Urinary bladder (tissue), 4 donors: Measurements from ENCODE around the gene GAPDH. TPM values are rescaled to one million over a fixed set of nuclear protein-coding genes. Genes with fewer than 3 reads are reported as not detected.
"Not testable (repeated sequence)": the region's sequence is repeated elsewhere in the genome, so short reads cannot be mapped to it uniquely, and the experiment has no call there.

Source experiments
- DNase-seq: peaks from one replicate; pipeline ENCODE4 v3.0.0-alpha.2; 2015; ENCODE audit errors: extremely low spot score
- H3K27ac ChIP-seq: one replicate; pipeline ENCODE4 v1.5.1; 2013; ENCODE audit warnings: low read depth, mild to moderate bottlenecking, moderate library complexity
- H3K36me3 ChIP-seq: one replicate; pipeline ENCODE4 v1.6.1; 2013; ENCODE audit warnings: mild to moderate bottlenecking, moderate library complexity; ENCODE audit not compliant: insufficient read depth
- H3K4me1 ChIP-seq: one replicate; pipeline ENCODE4 v1.6.1; 2013; ENCODE audit warnings: mild to moderate bottlenecking, moderate library complexity; ENCODE audit not compliant: insufficient read depth
- H3K4me3 ChIP-seq: one replicate; pipeline ENCODE4 v1.5.1; 2013; ENCODE audit warnings: low read depth, low read length
- WGBS: extraction: QIAGEN DNeasy Blood & Tissue Kit; methylation state at CpG from one replicate; pipeline ENCODE4 v1.1.7; 2013; 5-methylcytosine and 5-hydroxymethylcytosine counted together
- polyA plus RNA-seq: library from polyadenylated mRNA; stranded (reverse); fragments of 200-250 nt; gene quantifications from one replicate; pipeline ENCODE4 v1.2.3, GENCODE V29; 2013
- total RNA-seq: library from RNA; depleted of rRNA; stranded (reverse); fragments of >200 nt; gene quantifications from one replicate; pipeline ENCODE4 v1.2.3, GENCODE V29; 2014
- donor health status: healthy with polysubstance abuse.
- donor health status: healthy.

The GAPDH gene
- total RNA-seq (1,141 TPM), polyA plus RNA-seq (3,231 TPM)

DNA sequence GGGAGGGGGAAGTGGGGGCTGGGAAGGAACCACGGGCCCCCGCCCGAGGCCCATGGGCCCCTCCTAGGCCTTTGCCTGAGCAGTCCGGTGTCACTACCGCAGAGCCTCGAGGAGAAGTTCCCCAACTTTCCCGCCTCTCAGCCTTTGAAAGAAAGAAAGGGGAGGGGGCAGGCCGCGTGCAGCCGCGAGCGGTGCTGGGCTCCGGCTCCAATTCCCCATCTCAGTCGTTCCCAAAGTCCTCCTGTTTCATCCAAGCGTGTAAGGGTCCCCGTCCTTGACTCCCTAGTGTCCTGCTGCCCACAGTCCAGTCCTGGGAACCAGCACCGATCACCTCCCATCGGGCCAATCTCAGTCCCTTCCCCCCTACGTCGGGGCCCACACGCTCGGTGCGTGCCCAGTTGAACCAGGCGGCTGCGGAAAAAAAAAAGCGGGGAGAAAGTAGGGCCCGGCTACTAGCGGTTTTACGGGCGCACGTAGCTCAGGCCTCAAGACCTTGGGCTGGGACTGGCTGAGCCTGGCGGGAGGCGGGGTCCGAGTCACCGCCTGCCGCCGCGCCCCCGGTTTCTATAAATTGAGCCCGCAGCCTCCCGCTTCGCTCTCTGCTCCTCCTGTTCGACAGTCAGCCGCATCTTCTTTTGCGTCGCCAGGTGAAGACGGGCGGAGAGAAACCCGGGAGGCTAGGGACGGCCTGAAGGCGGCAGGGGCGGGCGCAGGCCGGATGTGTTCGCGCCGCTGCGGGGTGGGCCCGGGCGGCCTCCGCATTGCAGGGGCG is at the start of gene GAPDH:
TSS of gene GAPDH (plus strand) at position 595 of the 772 bp plus-strand sequence. CDS start 316 bp downstream, outside the sequence.
- WGBS: under 1% methylated on average over 62 of the region's 62 CpGs
- H3K27ac ChIP-seq: peak within 1 kb of the TSS; percentile 93

DNA sequence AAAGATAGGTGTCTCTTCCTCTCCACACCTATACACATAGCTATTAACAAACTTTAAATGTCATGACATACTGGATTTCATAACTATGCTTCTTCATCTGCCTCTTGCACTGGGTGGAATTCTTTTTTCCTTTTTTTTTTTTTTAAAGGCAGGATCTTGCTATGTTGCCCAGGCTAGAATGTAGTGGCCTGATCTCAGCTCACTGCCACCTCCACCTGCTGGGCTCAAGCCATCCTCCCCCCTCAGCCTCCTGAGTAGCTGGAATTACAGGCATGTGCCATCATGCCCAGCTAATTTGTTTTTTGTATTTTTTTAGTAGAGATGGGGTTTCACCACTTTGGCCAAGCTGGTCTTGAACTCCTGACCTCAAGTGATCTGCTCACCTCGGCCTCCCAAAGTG is 46.1 kb upstream of the GAPDH start:
- Histone ChIP-seq H3K4me3 (no peak overlapping the region), H3K4me1 (no peaks in the 10 kb centered on the region), H3K27ac (no peak overlapping the region), H3K36me3 (no peaks in the 10 kb centered on the region)
- no peak for DNase-seq
- 81% methylated on average over 1 of the region's 1 CpG for WGBS

More for the DNA sequence above, at the start of gene GAPDH:
- peak within 1 kb of the TSS; percentile 83 for H3K4me3 ChIP-seq
- H3K4me1 ChIP-seq: no peaks in the 10 kb centered on the region
- DNase-seq: peak; percentile 96
- no peaks in the 10 kb centered on the region for H3K36me3 ChIP-seq

DNA sequence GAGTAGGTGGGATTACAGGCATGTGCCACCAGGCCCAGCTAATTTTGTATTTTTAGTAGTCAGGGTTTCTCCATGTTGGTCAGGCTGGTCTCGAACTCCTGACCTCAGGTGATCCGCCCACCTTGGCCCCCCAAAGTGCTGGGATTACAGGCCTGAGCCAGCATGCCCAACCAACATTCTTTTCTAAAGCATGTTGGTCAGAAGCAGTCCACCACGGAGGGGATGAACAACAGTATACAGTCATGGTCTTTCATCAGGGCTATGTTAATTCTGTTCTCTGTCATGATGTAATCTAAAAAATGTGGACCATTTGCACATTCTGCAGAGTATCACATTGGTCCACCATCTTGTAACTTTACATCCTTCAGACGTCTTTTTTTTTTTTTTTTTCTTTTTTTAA is 44.9 kb upstream of the GAPDH start:
- Histone ChIP-seq H3K4me3 (no peak overlapping the region), H3K27ac (no peak overlapping the region), H3K4me1 (no peaks in the 10 kb centered on the region), H3K36me3 (no peaks in the 10 kb centered on the region)
- no peak for DNase-seq
- WGBS: 63% methylated on average over 4 of the region's 4 CpGs

DNA sequence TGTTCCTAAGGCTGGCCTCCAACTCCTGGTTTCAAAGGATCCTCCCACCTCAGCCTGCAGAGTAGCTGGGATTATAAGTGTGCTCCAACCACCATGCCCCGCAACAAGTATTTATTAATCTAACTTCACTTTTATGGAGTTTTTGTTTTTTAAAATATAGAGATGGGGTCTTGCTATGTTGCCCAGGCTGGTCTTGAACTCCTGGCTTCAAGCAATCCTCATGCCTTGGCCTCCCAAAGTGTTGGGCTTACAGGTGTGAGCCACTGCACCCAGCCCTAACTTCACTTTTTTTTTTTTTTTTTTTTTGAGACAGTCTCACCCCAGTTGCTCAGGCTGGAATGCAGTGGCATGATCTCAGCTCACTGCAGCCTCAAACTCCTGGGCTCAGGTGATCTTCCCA is 43.6 kb upstream of the GAPDH start:
- H3K36me3 ChIP-seq, DNase-seq, H3K27ac ChIP-seq, H3K4me1 ChIP-seq, H3K4me3 ChIP-seq: not testable (repeated sequence)
- WGBS: 98% methylated on average over 1 of the region's 1 CpG

GRCh38 chr12:6492838-6493496 is 41.4 kb upstream of the GAPDH start, which contains the start of gene MRPL51:
MRPL51 (minus strand) TSS chr12:6493262; CDS start chr12:6493136, 126 bp downstream.
- WGBS: under 1% methylated on average over 39 of the region's 39 CpGs
- peak within 1 kb of the TSS; percentile 61 for H3K4me3 ChIP-seq
- H3K36me3 ChIP-seq: peaks cover 2% of the 10 kb centered on the region
- H3K4me1 ChIP-seq: no peaks in the 10 kb centered on the region
- peak within 1 kb of the TSS; percentile 87 for H3K27ac ChIP-seq
- DNase-seq: peak; percentile 87

- under 1% methylated on average over 49 of the region's 49 CpGs for WGBS
- no peaks in the 10 kb centered on the region for H3K4me1 ChIP-seq
- H3K27ac ChIP-seq: peak within 1 kb of the TSS; percentile 87
- peak within 1 kb of the TSS; percentile 61 for H3K4me3 ChIP-seq
- H3K36me3 ChIP-seq: peaks cover 2% of the 10 kb centered on the region
- DNase-seq: peak; percentile 88
These were observed 40.6 kb upstream of the GAPDH start, which contains the start of gene NCAPD2 for GRCh38 chr12:6493497-6494257. NCAPD2 (plus strand) TSS chr12:6494102; CDS start chr12:6495099, 997 bp downstream.

- Histone ChIP-seq H3K36me3 (peaks cover 2% of the 10 kb centered on the region), H3K27ac (no peak overlapping the region), H3K4me3 (peak overlapping the region; percentile 61), H3K4me1 (no peaks in the 10 kb centered on the region)
- 1% methylated on average over 14 of the region's 14 CpGs for WGBS
- no peak for DNase-seq
These were observed 40.0 kb upstream of the GAPDH start for GRCh38 chr12:6494258-6494743.

GRCh38 chr12:6494968-6495367 is 39.3 kb upstream of the GAPDH start:
- no peak overlapping the region for H3K4me3 ChIP-seq
- H3K27ac ChIP-seq: no peak overlapping the region
- DNase-seq: no peak
- peaks cover 2% of the 10 kb centered on the region for H3K36me3 ChIP-seq
- WGBS: 37% methylated on average over 1 of the region's 1 CpG
- H3K4me1 ChIP-seq: no peaks in the 10 kb centered on the region

DNA sequence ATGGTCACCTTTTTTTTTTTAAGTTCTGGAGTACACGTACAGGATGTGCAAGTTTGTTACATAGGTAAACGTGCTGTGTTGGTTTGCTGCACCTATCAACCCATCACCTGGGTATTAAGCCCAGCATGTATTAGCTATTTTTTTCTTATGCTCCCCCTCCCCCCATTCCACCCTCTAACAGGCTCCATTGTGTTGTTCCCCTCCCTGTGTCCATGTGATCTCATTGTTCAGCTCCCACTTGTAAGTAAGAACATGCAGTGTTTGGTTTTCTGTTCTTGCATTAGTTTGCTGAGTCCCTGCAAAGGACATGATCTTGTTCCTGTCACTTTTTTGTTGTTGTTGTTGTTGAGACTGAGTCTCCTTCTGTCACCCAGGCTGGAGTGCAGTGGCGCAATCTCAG is 37.0 kb upstream of the GAPDH start:
- not testable (repeated sequence) for DNase-seq, H3K27ac ChIP-seq, H3K36me3 ChIP-seq, H3K4me3 ChIP-seq, H3K4me1 ChIP-seq
- 74% methylated on average over 3 of the region's 3 CpGs for WGBS

GRCh38 chr12:6500466-6500865 is 33.9 kb upstream of the GAPDH start:
- Histone ChIP-seq H3K4me1 (no peaks in the 10 kb centered on the region), H3K4me3 (no peak overlapping the region), H3K27ac (no peak overlapping the region), H3K36me3 (peaks cover 4% of the 10 kb centered on the region)
- no peak for DNase-seq
- WGBS: 90% methylated on average over 2 of the region's 2 CpGs

DNA sequence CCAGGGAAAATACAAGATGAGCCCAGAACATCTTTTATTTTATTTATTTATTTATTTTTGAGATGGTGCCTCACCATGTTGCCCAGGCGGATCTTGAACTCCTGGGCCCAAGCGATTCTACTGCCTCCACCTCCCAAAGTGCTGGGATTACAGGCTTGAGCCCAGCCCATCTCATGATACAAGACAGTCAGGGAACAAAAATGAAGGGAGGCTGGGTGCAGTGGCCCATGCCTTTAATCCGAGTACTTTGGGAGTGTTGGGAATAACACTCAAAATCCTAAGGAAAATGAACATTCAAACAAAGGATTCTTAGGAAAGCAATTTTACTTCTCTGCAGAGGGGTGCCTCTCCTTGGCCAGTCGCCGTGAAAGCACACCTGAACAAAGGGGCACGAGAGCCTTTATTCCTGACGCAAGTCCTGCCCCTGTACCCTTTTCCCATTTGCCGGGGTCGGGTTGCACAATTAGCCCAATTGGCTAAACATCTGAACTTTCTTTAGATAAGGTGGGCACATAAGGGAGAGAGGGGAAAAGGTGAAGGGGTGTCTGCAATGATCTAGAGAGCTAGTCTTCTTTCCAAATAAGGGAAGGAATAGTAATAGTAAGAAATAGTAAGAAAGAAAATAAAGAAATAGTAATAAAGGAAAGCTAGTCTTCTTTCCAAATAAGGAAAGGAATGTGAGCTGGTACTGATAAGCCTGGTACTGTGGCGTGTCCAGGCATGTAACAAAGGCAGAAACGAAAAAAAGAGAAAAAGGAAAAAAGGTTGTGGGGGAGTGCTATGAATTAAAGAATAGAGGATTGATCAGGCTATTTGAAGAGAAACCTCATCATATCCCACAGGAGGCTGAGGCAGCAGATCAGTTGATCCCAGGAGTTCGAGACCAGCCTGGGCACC is 27.0 kb upstream of the GAPDH start:
- WGBS: 63% methylated on average over 12 of the region's 12 CpGs
- Histone ChIP-seq H3K4me3 (no peak overlapping the region), H3K27ac (no peak overlapping the region)

GRCh38 chr12:6508087-6508486 is 26.2 kb upstream of the GAPDH start:
- Histone ChIP-seq H3K4me3 (no peak overlapping the region), H3K36me3 (no peaks in the 10 kb centered on the region), H3K27ac (no peak overlapping the region), H3K4me1 (no peaks in the 10 kb centered on the region)
- DNase-seq: no peak
- 76% methylated on average over 7 of the region's 7 CpGs for WGBS

More for the DNA sequence above, 27.0 kb upstream of the GAPDH start:
- DNase-seq: no peak
- H3K36me3 ChIP-seq: peaks cover 2% of the 10 kb centered on the region
- H3K4me1 ChIP-seq: no peaks in the 10 kb centered on the region
